Smooth muscle cell of the brain vasculature (primary cell): Measurements from ENCODE around the gene SMPDL3B.

Experiments
- DNase-seq: peaks from one replicate; pipeline ENCODE4 v3.0.0-alpha.2; 2012; ENCODE audit warnings: low read depth, low spot score

SMPDL3B gene

GRCh38 chr1:27934818-27935549 is at the start of gene SMPDL3B:
TSS of gene SMPDL3B (plus strand) at chr1:27935000. CDS start at chr1:27935184, 184 bp downstream.
- no peak for DNase-seq

- DNase-seq: no peak
Observed at GRCh38 chr1:27885114-27885528, 49.7 kb upstream of the SMPDL3B start.

GRCh38 chr1:27885621-27886352 is 49.0 kb upstream of the SMPDL3B start:
- DNase-seq: no peak

- DNase-seq: no peak
Observed at GRCh38 chr1:27886353-27886679, 48.5 kb upstream of the SMPDL3B start.

GRCh38 chr1:27886744-27887143 is 48.1 kb upstream of the SMPDL3B start:
- DNase-seq: no peak

GRCh38 chr1:27887215-27888021 is 47.4 kb upstream of the SMPDL3B start:
- no peak for DNase-seq

- DNase-seq: no peak
Observed at GRCh38 chr1:27889506-27889905, 45.3 kb upstream of the SMPDL3B start.

- no peak for DNase-seq
Observed at GRCh38 chr1:27891196-27891889, 43.5 kb upstream of the SMPDL3B start.

GRCh38 chr1:27894521-27894920 is 40.3 kb upstream of the SMPDL3B start:
- DNase-seq: no peak

GRCh38 chr1:27906759-27907158 is 28.0 kb upstream of the SMPDL3B start:
- DNase-seq: no peak

GRCh38 chr1:27912429-27912828 is 22.4 kb upstream of the SMPDL3B start:
- no peak for DNase-seq

- DNase-seq: no peak
Observed at GRCh38 chr1:27915082-27915575, 19.7 kb upstream of the SMPDL3B start.

GRCh38 chr1:27922272-27922671 is 12.5 kb upstream of the SMPDL3B start:
- no peak for DNase-seq

GRCh38 chr1:27928216-27928954 is 6.4 kb upstream of the SMPDL3B start:
- DNase-seq: no peak

- DNase-seq: no peak
Observed at GRCh38 chr1:27931184-27931583, 3.6 kb upstream of the SMPDL3B start.

- no peak for DNase-seq
Observed at GRCh38 chr1:27931759-27932158, 3.0 kb upstream of the SMPDL3B start.

GRCh38 chr1:27935721-27936120 is 921 bp downstream of the SMPDL3B start:
- no peak for DNase-seq

GRCh38 chr1:27936370-27936769 is 1.6 kb downstream of the SMPDL3B start:
- no peak for DNase-seq

- DNase-seq: no peak
Observed at GRCh38 chr1:27937524-27937836, 2.7 kb downstream of the SMPDL3B start.

GRCh38 chr1:27938488-27938887 is 3.7 kb downstream of the SMPDL3B start:
- no peak for DNase-seq

- no peak for DNase-seq
Observed at GRCh38 chr1:27940297-27940696, 5.5 kb downstream of the SMPDL3B start.
